MM.1S (cell line): ENCODE results near the gene BACH2.

Experiments used
- DNase-seq: peaks from one replicate; pipeline ENCODE4 v3.0.0-alpha.2; 2015
- H2AFZ ChIP-seq: fragments of 300-600 bp; sonication (generic); 2 replicates; pipeline ENCODE4 v1.6.0; 2016; ENCODE audit warnings: antibody characterized with exemption, low read length
- H3F3A ChIP-seq: fragments of 300-600 bp; sonication (generic); 2 replicates; pipeline ENCODE4 v1.6.1; 2016; ENCODE audit warnings: mild to moderate bottlenecking, antibody characterized with exemption, low read length, moderate library complexity, mixed read lengths; ENCODE audit not compliant: insufficient read depth
- H3K27ac ChIP-seq: fragments of 300-600 bp; sonication (generic); 2 replicates; pipeline ENCODE4 v1.5.1; 2016; ENCODE audit warnings: mild to moderate bottlenecking, low read length
- H3K27me3 ChIP-seq: fragments of 300-600 bp; sonication (generic); replicated peaks from 2 replicates; pipeline ENCODE4 v1.6.0; 2016; ENCODE audit warnings: low read length; ENCODE audit not compliant: insufficient read depth
- H3K36me3 ChIP-seq: fragments of 300-600 bp; sonication (generic); replicated peaks from 2 replicates; pipeline ENCODE4 v1.6.1; 2016; ENCODE audit warnings: mild to moderate bottlenecking, low read length, mixed read lengths; ENCODE audit not compliant: insufficient read depth
- H3K4me1 ChIP-seq: fragments of 300-600 bp; sonication (generic); 2 replicates; pipeline ENCODE4 v1.6.1; 2016; ENCODE audit warnings: low read length, mixed read lengths
- H3K4me2 ChIP-seq: fragments of 300-600 bp; sonication (generic); 2 replicates; pipeline ENCODE4 v1.6.0; 2016; ENCODE audit warnings: low read depth, low read length
- H3K4me3 ChIP-seq: fragments of 300-600 bp; sonication (generic); 2 replicates; pipeline ENCODE4 v1.5.1; 2016; ENCODE audit warnings: low read length, mixed read lengths
- H3K79me2 ChIP-seq: fragments of 300-600 bp; sonication (generic); 2 replicates; pipeline ENCODE4 v1.6.1; 2016; ENCODE audit warnings: mixed run types, low read length, mixed read lengths
- H3K9ac ChIP-seq: fragments of 300-600 bp; sonication (generic); 2 replicates; pipeline ENCODE4 v1.6.1; 2016; ENCODE audit warnings: low read length, mixed read lengths
- H3K9me2 ChIP-seq: fragments of 300-600 bp; sonication (generic); replicated peaks from 2 replicates; pipeline ENCODE4 v1.6.1; 2016; ENCODE audit warnings: mild to moderate bottlenecking, low read length, mixed read lengths; ENCODE audit not compliant: insufficient read depth
- H3K9me3 ChIP-seq: fragments of 300-600 bp; sonication (generic); replicated peaks from 2 replicates; pipeline ENCODE4 v1.6.1; 2016; ENCODE audit warnings: mild to moderate bottlenecking, low read length, mixed read lengths; ENCODE audit not compliant: insufficient read depth
- H4K20me1 ChIP-seq: fragments of 300-600 bp; sonication (generic); 2 replicates; pipeline ENCODE4 v1.6.1; 2016; ENCODE audit warnings: mild to moderate bottlenecking, low read length, moderate library complexity, mixed read lengths; ENCODE audit not compliant: insufficient read depth
- EZH2 ChIP-seq: fragments of 300-600 bp; sonication (generic); optimal IDR thresholded peaks from 2 replicates; pipeline ENCODE3; 2017; ENCODE audit warnings: low read depth, mild to moderate bottlenecking, antibody characterized with exemption, low read length, mixed read lengths
- EZH2phosphoT487 ChIP-seq: fragments of 300-600 bp; sonication (generic); IDR thresholded peaks from 2 replicates; pipeline ENCODE4 v1.6.1; 2018; ENCODE audit warnings: antibody characterized with exemption, low read length
- TF ChIP-seq, protein P1 (sequence below): fragments of 300-600 bp; sonication (generic); IDR thresholded peaks from 2 replicates; pipeline ENCODE4 v1.5.1; 2016; ENCODE audit warnings: antibody characterized with exemption, low read length, mixed read lengths

Gene BACH2

DNA sequence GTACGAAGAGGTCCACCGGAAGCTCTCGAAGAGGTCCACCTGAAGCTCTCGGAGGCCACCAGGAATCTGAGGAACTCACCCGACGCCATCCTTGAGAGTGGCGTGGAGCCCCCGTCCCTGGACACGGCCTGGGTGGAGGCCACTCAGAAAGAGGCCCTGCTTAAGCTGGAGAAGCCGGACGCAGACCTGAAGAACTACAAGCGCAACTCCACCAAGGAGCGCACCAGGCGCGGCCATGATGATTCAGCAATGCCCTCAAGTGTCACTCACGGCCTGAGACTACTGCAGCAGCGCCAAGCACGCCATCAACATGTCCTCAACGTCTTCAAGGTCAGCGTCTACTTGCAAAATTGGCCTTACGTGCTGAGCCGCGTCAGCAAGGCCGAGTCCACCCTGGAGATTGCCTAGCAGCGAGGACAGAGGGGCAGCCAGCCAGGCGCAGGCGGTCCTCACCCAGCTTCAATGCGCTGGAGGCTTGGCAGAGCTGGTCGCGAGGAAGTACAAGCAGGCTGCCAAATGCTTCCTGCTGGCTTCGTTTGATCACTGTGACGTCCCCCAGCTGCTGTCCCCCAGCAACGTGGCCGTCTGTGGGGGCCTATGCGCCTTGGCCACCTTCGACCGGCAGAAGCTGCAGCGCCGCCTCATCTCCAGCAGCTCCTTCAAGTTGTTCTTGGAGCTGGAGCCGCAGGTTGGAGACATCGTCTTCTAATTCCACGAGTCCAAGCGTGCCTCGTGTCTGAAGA is 410.1 kb downstream of the BACH2 start:
- H2AFZ ChIP-seq, result no peak overlapping the region
- no peaks in the 10 kb centered on the region for H3K9me2 ChIP-seq
- DNase-seq, result no peak
- H3K27ac ChIP-seq, result no peak overlapping the region
- TF ChIP-seq EZH2 (no peak), EZH2phosphoT487 (no peak)
- TF ChIP-seq, protein P1, sequence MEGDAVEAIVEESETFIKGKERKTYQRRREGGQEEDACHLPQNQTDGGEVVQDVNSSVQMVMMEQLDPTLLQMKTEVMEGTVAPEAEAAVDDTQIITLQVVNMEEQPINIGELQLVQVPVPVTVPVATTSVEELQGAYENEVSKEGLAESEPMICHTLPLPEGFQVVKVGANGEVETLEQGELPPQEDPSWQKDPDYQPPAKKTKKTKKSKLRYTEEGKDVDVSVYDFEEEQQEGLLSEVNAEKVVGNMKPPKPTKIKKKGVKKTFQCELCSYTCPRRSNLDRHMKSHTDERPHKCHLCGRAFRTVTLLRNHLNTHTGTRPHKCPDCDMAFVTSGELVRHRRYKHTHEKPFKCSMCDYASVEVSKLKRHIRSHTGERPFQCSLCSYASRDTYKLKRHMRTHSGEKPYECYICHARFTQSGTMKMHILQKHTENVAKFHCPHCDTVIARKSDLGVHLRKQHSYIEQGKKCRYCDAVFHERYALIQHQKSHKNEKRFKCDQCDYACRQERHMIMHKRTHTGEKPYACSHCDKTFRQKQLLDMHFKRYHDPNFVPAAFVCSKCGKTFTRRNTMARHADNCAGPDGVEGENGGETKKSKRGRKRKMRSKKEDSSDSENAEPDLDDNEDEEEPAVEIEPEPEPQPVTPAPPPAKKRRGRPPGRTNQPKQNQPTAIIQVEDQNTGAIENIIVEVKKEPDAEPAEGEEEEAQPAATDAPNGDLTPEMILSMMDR, result no peak
- H3K4me1 ChIP-seq, result no peaks in the 10 kb centered on the region
- H3K4me3 ChIP-seq, result no peak overlapping the region
- no peaks in the 10 kb centered on the region for H3F3A ChIP-seq
- H3K79me2 ChIP-seq, result no peaks in the 10 kb centered on the region
- no peaks in the 10 kb centered on the region for H3K9me3 ChIP-seq
- H3K9ac ChIP-seq, result no peak overlapping the region
- no peaks in the 10 kb centered on the region for H3K36me3 ChIP-seq
- no peaks in the 10 kb centered on the region for H3K27me3 ChIP-seq
- no peak overlapping the region for H3K4me2 ChIP-seq
- H4K20me1 ChIP-seq, result no peaks in the 10 kb centered on the region
